ENCODE measurements around the gene ABCB1.

GRCh38 chr7:87541648-87542047 lies 59.0 kb downstream of the ABCB1 start:
- TF ChIP-seq CTCF (IDR thresholded peaks at IDR 0.05 in 4 of 5, conservative IDR thresholded peaks at IDR 0.05 in 1 of 5): no peak
- TF ChIP-seq POLR2A (IDR thresholded peaks at IDR 0.05): no peak
